Spleen (tissue), 13 donors: ENCODE data around the gene ABCF1. TPM values are rescaled to one million over a fixed set of nuclear protein-coding genes. Genes with fewer than 3 reads are reported as not detected.
A peak's percentile ranks its signal among the peaks of the same experiment; 100 is the strongest.
"Not testable (repeated sequence)": the region's sequence is repeated elsewhere in the genome, so short reads cannot be mapped to it uniquely, and the experiment has no call there.

Experiments used
- DNase-seq: peaks from one replicate; pipeline ENCODE4 v3.0.0-alpha.2; 2020
- H3K27ac ChIP-seq, 8 donors: fragments of 200-600 bp; sonication (generic) in 7 of 8; 1 replicate in 4 of 8; 2 replicates in 4 of 8; pipeline versions ENCODE4 v1.5.0 to v1.8.0; 2016 to 2021; ENCODE audit warnings: inconsistent platforms in 4 of 8, mild to moderate bottlenecking in 4 of 8, moderate library complexity in 1 of 8
- H3K27me3 ChIP-seq, 7 donors: fragments of 200-600 bp; sonication (generic) in 6 of 7; replicated peaks in 1 of 7; 1 replicate in 4 of 7; 2 replicates in 3 of 7; pipeline versions ENCODE4 v1.5.0 to v1.8.0; 2016 to 2021; ENCODE audit warnings: inconsistent platforms in 3 of 7, mild to moderate bottlenecking in 1 of 7
- H3K36me3 ChIP-seq, 6 donors: fragments of 200-600 bp; sonication (generic) in 5 of 6; 1 replicate in 4 of 6; 2 replicates in 2 of 6; pipeline versions ENCODE4 v1.5.0 to v1.8.0; 2016 to 2021; ENCODE audit warnings: inconsistent platforms in 2 of 6
- H3K4me1 ChIP-seq, 6 donors: fragments of 200-600 bp; sonication (generic) in 5 of 6; 1 replicate in 3 of 6; 2 replicates in 3 of 6; pipeline versions ENCODE4 v1.5.0 to v1.8.0; 2016 to 2021; ENCODE audit warnings: inconsistent platforms in 3 of 6
- H3K4me3 ChIP-seq, 8 donors: fragments of 200-600 bp; sonication (generic) in 7 of 8; 1 replicate in 4 of 8; 2 replicates in 4 of 8; pipeline versions ENCODE4 v1.5.0 to v1.8.0; 2016 to 2021; ENCODE audit warnings: inconsistent platforms in 4 of 8, mild to moderate bottlenecking in 4 of 8, moderate library complexity in 2 of 8
- H3K9me3 ChIP-seq, 8 donors: fragments of 200-600 bp; sonication (generic) in 7 of 8; 1 replicate in 4 of 8; 2 replicates in 4 of 8; pipeline versions ENCODE4 v1.5.0 to v1.8.0; 2016 to 2021; ENCODE audit warnings: inconsistent platforms in 4 of 8
- CTCF ChIP-seq, 11 experiments: fragments of 200-600 bp in 7 of 11; fragments of 450-650 bp in 4 of 11; sonication (generic) in 4 of 11; IDR thresholded peaks in 8 of 11; conservative IDR thresholded peaks in 3 of 11; 1 replicate in 7 of 11; 2 replicates in 4 of 11; pipeline versions ENCODE4 v1.4.0 to v1.8.0; 2016 to 2021; ENCODE audit warnings: antibody characterized with exemption in 11 of 11, inconsistent platforms in 4 of 11, mild to moderate bottlenecking in 1 of 11
- POLR2A ChIP-seq, 3 donors: fragments of 450-650 bp; IDR thresholded peaks; one replicate each; pipeline ENCODE4 v1.5.1; 2017; ENCODE audit warnings: antibody characterized with exemption in 3 of 3, mild to moderate bottlenecking in 1 of 3
- POLR2AphosphoS5 ChIP-seq, 3 donors: sonication (generic); formaldehyde crosslinking; IDR thresholded peaks; one replicate each; pipeline ENCODE4 v1.5.1; 2017; ENCODE audit warnings: antibody characterized with exemption in 3 of 3
- WGBS, 5 donors: extraction: QIAGEN DNeasy Blood & Tissue Kit in 3 of 5; methylation state at CpG; one replicate each; pipeline versions ENCODE4 v1.1.5 to v1.1.7; 2013 to 2018; 5-methylcytosine and 5-hydroxymethylcytosine counted together
- intact Hi-C: fragments of 100-400 bp; cut with DNase I; formaldehyde crosslinking; loops from one replicate; pipeline ENCODE4 v1.15.0; 2023; ENCODE audit warnings: low total_unique reads
- long read RNA-seq, 2 donors: transcript quantifications; one replicate each; lab custom pipeline, GENCODE V29; 2026
- polyA plus RNA-seq, 3 donors: library from polyadenylated mRNA; stranded (reverse); fragments of 200-250 nt; gene quantifications; one replicate each; pipeline ENCODE4 v1.2.1, GENCODE V29; 2013
- total RNA-seq, 7 donors: library from RNA; depleted of rRNA in 3 of 7; stranded (reverse); fragments of >200 nt in 3 of 7; fragmentation: NEBNext Ultra II Directional in 4 of 7; extraction: Animal tissue kit (Norgen Biotek cat#: 25700) in 4 of 7; gene quantifications; one replicate each; pipeline versions ENCODE4 v1.1.0 to v1.2.1, GENCODE V29; 2016 to 2021
- donor health status: healthy with polysubstance abuse.
- donor health status: DM: no; HTN: no; CAD: no; lungs with moderate emphysema.
- donor health status: DM: no; HTN: no; CAD: no.
- donor health status: Bipolar disorder and iron deficiency.
- donor health status: healthy.
- donor health status: DM: no; HTN: no; CAD: no.
- donor health status: DM: yes; HTN: yes; CAD: no.

Gene ABCF1
- 10 to 100 TPM; 30.7 to 53.5 (median 34.5) TPM for total RNA-seq
- 10 to 100 TPM; 12.8 to 27.7 (median 14.5) TPM for polyA plus RNA-seq
- long read RNA-seq, donor 1, partial matches to known transcripts = 0 of 1 reads
- long read RNA-seq, donor 1, other reads (novel, unspliced or antisense) = 0 of 1 reads
- long read RNA-seq, donor 2, partial matches to known transcripts = 0 of 1 reads
- long read RNA-seq, donor 2, other reads (novel, unspliced or antisense) = 0 of 1 reads

DNA sequence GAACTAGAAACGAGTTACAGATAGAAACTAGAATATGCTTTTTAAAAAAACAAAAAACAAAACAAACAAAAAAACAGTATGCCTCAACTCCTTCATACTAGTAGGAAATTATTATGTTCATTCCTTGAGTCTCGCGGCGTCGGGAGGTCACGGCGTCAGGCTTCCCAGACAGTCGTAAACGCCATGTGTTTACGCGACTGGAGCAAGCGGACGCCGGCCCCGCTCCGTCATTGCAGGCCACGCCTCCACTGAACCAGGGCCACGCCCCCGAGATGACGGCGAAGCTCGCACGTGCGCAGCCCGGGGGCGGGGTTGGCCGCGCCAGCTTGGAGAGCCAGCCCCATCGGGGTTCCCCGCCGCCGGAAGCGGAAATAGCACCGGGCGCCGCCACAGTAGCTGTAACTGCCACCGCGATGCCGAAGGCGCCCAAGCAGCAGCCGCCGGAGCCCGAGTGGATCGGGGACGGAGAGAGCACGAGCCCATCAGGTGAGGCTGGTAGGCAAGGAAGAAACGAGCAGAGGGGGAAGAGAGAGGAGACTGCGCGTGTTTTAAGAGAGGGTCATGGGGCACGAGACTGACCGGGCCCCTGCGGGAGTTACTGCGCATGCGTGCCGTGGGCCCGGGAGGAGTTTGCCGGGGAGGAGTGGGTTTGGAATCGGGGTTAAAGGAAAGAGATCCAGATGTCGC is at the start of gene ABCF1:
Gene ABCF1 (plus strand): TSS at position 368 of the 687 bp plus-strand sequence. CDS start 46 bp downstream, at position 414.
- H3K36me3 ChIP-seq = peaks cover 0 to 22% (median 0%) of the 10 kb centered on the region in 6 donors
- peak within 1 kb of the TSS; percentile 81 to 96 (median 91) for H3K27ac ChIP-seq
- no peaks in the 10 kb centered on the region for H3K27me3 ChIP-seq
- H3K9me3 ChIP-seq = no peaks in the 10 kb centered on the region
- peak; percentile 100 for DNase-seq
- H3K4me3 ChIP-seq = peak within 1 kb of the TSS; percentile 65 to 94 (median 83)
- intact Hi-C loops = no loop called here
- H3K4me1 ChIP-seq = peaks cover 28 to 62% (median 51%) of the 10 kb centered on the region in 6 donors
- TF ChIP-seq POLR2AphosphoS5 (IDR thresholded peaks at IDR 0.05) = peak; percentile 92 to 97 (median 94)
- TF ChIP-seq CTCF (IDR thresholded peaks at IDR 0.05 in 8 of 11, conservative IDR thresholded peaks at IDR 0.05 in 3 of 11) = no peak
- peak in 2 of 3 donors; percentile 28 to 55 for TF ChIP-seq POLR2A (IDR thresholded peaks at IDR 0.05)
- WGBS, 5 donors = 0 to 1% (median 0%) methylated on average over 43 to 59 of the region's 59 CpGs

DNA sequence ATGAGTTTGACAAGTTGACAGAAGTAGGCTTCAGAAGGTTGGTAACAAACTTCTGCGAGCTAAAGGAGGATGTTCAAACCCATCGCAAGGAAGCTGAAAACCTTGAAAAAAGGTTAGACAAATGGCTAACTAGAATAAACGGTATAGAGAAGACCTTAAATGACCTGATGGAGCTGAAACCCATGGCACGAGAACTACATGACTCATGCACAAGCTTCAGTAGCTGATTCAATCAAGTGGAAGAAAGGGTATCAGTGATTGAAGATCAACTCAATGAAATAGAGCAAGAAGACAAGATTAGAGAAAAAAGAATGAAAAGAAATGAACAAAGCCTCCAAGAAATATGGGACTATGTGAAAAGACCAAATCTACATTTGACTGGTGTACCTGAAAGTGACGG is 49.3 kb upstream of the ABCF1 start:
- H3K27me3 ChIP-seq, H3K27ac ChIP-seq, DNase-seq, H3K36me3 ChIP-seq, H3K4me3 ChIP-seq, intact Hi-C loops: not testable (repeated sequence)
- 76 to 84% (median 79%) methylated on average over 5 of the region's 5 CpGs for WGBS, 5 donors
- Histone ChIP-seq H3K4me1 (peaks cover 0 to 20% (median 7%) of the 10 kb centered on the region in 6 donors), H3K9me3 (peaks cover 0 to 11% (median 9%) of the 10 kb centered on the region in 8 donors)

GRCh38 chr6:30526444-30526843 is 44.8 kb upstream of the ABCF1 start:
- H3K4me3 ChIP-seq, H3K9me3 ChIP-seq, H3K27me3 ChIP-seq, intact Hi-C loops, H3K27ac ChIP-seq, DNase-seq, H3K36me3 ChIP-seq: not testable (repeated sequence)
- 90 to 99% (median 97%) methylated on average over 3 of the region's 3 CpGs for WGBS, 5 donors
- peaks cover 10 to 53% (median 33%) of the 10 kb centered on the region in 6 donors for H3K4me1 ChIP-seq

GRCh38 chr6:30529349-30529875 is 41.8 kb upstream of the ABCF1 start:
- intact Hi-C loops, H3K27me3 ChIP-seq, H3K36me3 ChIP-seq, H3K9me3 ChIP-seq: not testable (repeated sequence)
- peak in 2 of 3 donors; percentile 11 to 38 for TF ChIP-seq POLR2AphosphoS5 (IDR thresholded peaks at IDR 0.05)
- 64 to 76% (median 73%) methylated on average over 17 of the region's 17 CpGs for WGBS, 5 donors
- peaks cover 14 to 71% (median 50%) of the 10 kb centered on the region in 6 donors for H3K4me1 ChIP-seq
- peak overlapping the region in 1 of 8 donors; percentile 47 for H3K4me3 ChIP-seq
- peak; percentile 85 for DNase-seq
- peak overlapping the region in 7 of 8 donors; percentile 66 to 90 (median 78) for H3K27ac ChIP-seq

- no peaks in the 10 kb centered on the region for H3K9me3 ChIP-seq
- intact Hi-C loops = loop anchor here (5.0 kb wide), 1 partner anchor 38 kb away; no protein-coding TSS in a partner anchor
- H3K36me3 ChIP-seq = no peaks in the 10 kb centered on the region
- H3K4me1 ChIP-seq = peaks cover 14 to 67% (median 50%) of the 10 kb centered on the region in 6 donors
- peak overlapping the region in 7 of 8 donors; percentile 66 to 90 (median 78) for H3K27ac ChIP-seq
- no peak for DNase-seq
- peak overlapping the region in 1 of 8 donors; percentile 30 for H3K4me3 ChIP-seq
- WGBS, 5 donors = 22 to 76% (median 43%) methylated on average over 2 of the region's 2 CpGs
- no peaks in the 10 kb centered on the region for H3K27me3 ChIP-seq
- TF ChIP-seq POLR2A (IDR thresholded peaks at IDR 0.05) (no peak), POLR2AphosphoS5 (IDR thresholded peaks at IDR 0.05) (no peak), CTCF (IDR thresholded peaks at IDR 0.05 in 8 of 11, conservative IDR thresholded peaks at IDR 0.05 in 3 of 11) (no peak)
Measured at GRCh38 chr6:30530014-30530413, 41.2 kb upstream of the ABCF1 start.
